Measurements from ENCODE around the gene KRTAP5-7.
"Not testable (repeated sequence)": the region's sequence is repeated elsewhere in the genome, so short reads cannot be mapped to it uniquely, and the experiment has no call there.

Gene KRTAP5-7

GRCh38 chr11:71564430-71564829 lies 37.4 kb downstream of the KRTAP5-7 start:
- no peak for DNase-seq

GRCh38 chr11:71565263-71565662 lies 38.2 kb downstream of the KRTAP5-7 start, which contains the start of gene KRTAP5-10:
Gene KRTAP5-10, plus strand, starts transcription at chr11:71565563. Its CDS starts 25 bp downstream, at chr11:71565588.
- no peak for DNase-seq

DNA sequence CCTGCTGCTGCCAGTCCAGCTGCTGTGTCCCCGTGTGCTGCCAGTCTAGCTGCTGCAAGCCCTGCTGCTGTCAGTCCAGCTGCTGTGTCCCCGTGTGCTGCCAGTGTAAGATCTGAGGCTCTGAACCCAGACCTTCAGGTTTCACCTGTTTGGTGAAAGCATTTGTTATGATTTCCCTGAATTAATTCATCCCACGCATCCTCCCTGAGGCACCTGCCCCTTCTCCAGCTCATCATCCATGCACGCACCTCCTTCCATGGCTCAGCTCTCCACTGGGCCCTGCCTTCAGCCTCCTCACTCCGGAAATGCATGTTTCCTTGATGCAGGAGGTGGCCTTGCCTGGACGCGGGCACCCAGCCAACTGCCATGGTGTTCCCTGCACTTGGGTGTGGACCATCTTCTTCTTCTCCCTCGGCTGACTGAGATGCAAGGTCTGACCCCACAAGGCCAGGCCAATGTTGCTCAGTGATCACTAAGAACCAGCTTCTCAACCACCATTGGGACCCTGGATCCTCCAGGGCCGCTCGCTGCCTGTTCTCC lies 39.1 kb downstream of the KRTAP5-7 start:
- DNase-seq, result no peak

GRCh38 chr11:71566626-71567599 lies 39.8 kb downstream of the KRTAP5-7 start:
- DNase-seq, result not testable (repeated sequence)

GRCh38 chr11:71567633-71568032 lies 40.6 kb downstream of the KRTAP5-7 start:
- DNase-seq, result not testable (repeated sequence)

DNA sequence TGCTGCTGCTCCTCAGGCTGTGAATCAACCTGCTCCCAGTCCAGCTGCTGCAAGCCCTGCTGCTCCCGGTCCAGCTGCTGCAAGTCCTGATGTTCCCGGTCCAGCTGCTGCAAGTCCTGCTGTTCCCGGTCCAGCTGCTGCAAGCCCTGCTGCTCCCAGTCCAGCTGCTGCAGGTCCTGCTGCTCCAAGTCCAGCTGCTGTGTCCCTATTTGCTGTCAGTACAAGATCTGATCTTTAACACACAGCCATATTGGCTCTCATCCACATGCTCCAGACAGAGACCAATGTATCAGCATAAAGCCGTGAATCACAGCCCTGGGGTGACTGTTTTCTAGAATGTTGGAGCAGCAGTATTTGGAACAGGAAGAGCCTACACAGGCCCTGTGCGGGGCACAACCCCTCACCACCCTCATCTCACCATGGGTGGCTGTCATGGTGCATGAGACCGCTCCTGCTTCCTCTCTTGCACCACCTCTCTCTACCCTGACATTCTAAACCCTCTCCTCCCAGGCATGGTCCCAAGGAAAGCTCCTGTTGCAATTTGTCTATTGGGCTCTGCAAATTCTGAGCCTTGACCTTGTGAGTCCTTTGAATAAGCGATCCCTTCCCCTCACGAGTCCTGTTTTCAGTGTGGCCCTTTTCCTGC lies 41.8 kb downstream of the KRTAP5-7 start:
- DNase-seq, result no peak

DNA sequence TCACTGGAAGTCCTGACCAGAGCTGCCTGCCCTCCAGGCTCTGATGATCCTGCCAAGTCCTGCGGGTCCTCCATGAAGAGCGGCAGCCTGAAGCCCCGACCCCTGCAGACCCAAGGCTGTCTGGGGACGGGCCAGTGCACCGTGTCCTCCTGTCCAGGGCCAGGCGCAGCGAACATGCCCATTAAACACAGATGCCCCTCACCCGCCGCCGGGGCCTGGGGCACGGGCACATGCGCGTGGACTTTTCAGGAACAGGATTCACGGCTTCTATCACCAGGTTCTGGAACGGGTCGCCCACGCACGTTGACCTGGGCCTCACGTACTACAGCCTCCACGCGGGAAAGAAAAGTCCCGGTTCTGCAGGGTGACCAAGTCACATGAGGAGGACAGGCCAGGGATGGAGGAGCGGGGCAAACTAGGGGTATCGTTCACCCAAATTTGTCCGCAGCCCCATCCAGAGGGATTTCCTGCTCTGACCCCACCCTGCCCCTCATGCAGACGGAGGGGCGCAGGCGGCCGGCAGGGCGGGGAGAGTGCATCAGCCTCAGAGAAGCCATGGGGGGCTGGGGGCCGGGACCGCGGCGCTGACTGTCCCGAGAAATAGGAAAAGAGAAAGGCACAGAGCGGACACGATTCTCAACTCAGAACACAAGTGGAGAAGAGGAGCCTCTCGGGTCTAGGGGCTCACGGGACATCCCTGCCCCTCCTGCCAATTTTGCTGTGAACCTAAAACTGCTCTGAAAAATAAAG lies 44.2 kb downstream of the KRTAP5-7 start:
- DNase-seq, result not testable (repeated sequence)

DNA sequence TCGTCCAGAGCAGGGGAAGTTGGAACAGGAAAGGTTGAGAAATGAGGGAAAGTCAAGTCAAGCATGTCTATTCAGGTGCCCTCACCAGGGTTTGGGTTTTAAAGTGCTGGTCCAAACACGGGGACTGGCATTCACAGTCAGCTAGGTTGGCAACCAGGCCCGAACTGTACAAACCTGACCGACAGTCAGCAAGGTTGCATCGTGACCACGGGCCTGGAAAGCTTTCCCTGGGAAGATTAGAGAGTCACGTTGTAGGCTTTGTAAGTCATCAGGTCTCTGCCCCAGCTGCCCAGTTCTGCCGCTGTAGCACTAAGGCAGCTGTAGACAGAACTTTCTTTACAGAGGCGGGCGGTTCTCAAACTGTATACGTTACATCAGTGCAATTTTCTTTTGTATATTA lies 45.7 kb downstream of the KRTAP5-7 start:
- DNase-seq, result no peak

DNA sequence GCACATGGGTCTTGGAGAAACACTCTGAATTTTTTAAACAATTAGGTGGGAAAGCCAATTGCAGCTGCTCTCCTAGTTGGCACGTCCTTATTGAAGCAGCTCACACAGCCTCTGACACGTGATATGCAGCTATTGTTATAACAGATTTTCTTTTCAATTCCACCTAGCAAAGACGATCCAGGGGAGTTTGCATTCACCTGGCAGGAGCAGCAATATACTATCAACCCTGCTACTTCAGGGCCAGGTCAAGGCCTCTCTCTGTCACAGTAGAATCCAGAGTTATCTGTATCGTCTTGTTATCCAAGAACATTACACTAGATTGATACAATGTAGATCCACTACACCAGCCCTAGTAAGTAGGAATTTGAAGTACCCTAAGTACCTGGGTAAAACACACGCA lies 47.4 kb downstream of the KRTAP5-7 start:
- no peak for DNase-seq

DNA sequence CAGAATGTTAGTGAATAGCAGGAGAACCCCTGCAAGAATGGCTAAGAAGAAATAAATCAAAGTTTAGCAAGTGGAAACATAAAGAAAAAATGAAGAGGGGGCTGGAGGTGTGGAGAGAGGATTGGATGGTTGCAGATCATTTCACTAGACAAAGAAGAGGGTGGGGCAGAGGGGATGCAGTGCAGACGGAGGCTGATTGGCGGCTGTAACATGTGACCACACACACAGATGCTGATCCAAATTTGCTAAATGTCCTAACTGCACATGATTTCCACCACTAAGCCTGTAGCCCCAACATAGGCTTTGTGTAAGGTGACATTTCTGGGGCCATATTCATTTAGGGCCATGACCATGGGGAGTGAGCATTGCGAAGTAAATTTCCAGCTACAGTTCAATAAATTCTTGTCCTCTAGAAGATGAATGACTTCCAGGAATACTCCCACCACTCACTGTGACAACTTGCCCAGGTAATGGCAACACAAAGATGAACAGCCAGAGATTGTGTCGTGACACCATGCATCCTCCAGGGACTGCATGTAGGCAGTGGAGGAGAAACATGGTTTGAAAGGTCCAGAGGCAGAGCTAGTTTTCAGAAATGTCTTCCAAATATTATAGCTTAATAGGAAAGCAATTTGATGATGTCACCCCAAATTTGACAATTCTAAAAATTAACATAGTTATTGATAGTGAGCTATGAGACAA lies 48.8 kb downstream of the KRTAP5-7 start:
- DNase-seq, result no peak

- not testable (repeated sequence) for DNase-seq
Observed at GRCh38 chr11:71576688-71577465, 49.8 kb downstream of the KRTAP5-7 start.

DNA sequence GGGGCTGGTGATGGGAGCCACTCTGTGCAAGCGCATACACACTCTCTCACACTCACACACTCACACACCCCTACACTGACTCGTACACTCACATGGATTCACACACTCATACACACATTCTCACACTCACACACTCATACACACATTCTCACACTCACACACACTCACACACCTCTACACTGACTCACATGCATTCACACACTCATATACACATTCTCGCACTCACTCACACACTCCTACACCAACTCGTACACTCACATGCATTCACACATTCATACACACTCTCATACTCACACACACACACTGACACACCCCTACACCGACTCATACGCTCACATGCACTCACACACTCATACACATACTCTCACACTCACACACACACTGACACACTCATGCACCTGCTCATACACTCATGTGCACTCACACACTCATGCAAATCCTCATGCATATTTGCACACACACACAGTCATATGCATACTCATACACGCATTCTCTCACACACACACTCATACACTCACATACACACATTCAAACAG lies 50.5 kb downstream of the KRTAP5-7 start:
- no peak for DNase-seq

All from central memory CD4-positive, alpha-beta T cell (primary cell).